ENCODE measurements around the gene URB2.
"Not testable (repeated sequence)": the region's sequence is repeated elsewhere in the genome, so short reads cannot be mapped to it uniquely, and the experiment has no call there.

The URB2 gene

DNA sequence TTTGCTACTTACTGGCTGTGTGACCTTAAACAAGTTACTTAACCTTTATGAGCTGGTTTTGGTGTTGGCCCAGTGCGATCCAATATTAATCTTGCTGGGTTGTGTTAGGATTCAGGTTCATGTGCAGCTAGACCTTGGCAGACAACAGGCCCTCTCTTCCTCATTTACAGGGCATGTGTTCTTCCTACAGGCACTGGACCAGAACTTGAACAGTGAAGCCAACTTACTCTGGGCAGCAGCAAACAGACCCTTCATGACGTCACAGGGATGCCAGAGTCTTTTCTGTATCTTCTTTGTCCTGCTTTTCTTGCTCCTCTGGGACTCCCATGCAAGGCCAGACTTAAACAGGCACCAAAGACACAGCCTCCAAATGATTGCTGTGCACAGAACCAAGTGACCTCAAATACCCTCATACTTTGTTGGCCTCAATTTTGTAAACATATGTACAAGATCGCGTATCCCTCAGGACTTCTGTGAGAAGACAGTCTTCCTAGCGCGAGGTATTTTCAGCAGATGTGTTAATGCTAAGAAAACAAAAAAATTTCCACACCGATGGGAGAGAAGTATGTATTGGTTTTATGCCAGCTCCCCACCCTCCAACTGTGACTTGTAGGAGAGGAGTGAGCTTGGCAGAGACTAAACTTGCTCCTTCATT, 73.7 kb downstream of the URB2 start:
- no peak for DNase-seq
- Mint-ChIP-seq H3K36me3 (ENCODE audit: low read depth) (no peaks in the 10 kb centered on the region), H3K27ac (no peak overlapping the region), H3K9me3 (peaks cover 6% of the 10 kb centered on the region), H3K27me3 (ENCODE audit: low read depth, poor library complexity) (peaks cover 3% of the 10 kb centered on the region), H3K4me1 (peaks cover 5% of the 10 kb centered on the region), H3K4me3 (no peak overlapping the region)
- TF ChIP-seq, protein P1, sequence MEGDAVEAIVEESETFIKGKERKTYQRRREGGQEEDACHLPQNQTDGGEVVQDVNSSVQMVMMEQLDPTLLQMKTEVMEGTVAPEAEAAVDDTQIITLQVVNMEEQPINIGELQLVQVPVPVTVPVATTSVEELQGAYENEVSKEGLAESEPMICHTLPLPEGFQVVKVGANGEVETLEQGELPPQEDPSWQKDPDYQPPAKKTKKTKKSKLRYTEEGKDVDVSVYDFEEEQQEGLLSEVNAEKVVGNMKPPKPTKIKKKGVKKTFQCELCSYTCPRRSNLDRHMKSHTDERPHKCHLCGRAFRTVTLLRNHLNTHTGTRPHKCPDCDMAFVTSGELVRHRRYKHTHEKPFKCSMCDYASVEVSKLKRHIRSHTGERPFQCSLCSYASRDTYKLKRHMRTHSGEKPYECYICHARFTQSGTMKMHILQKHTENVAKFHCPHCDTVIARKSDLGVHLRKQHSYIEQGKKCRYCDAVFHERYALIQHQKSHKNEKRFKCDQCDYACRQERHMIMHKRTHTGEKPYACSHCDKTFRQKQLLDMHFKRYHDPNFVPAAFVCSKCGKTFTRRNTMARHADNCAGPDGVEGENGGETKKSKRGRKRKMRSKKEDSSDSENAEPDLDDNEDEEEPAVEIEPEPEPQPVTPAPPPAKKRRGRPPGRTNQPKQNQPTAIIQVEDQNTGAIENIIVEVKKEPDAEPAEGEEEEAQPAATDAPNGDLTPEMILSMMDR (IDR thresholded peaks at IDR 0.05), result no peak

DNA sequence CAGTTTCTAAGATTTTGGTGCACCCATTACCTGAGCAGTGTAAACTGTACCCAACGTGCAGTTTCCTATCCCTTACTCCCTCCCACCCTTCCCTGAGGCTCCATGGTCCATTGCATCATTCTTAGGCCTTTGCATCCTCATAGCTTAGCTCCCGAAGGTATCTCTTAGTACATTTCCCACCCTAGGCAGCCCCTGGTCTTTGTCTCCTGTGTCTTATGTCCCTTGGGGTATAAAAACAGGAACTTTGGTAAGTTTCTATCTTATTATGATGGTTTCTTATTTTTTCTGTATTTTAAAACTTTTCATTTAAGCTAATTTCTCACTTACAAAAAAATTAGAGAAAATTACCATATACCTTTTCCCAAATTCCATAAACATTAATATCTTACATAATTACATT, 78.1 kb downstream of the URB2 start:
- Mint-ChIP-seq H3K27me3 (ENCODE audit: low read depth, poor library complexity) (no peaks in the 10 kb centered on the region), H3K9me3 (peaks cover 34% of the 10 kb centered on the region), H3K36me3 (ENCODE audit: low read depth) (peaks cover 7% of the 10 kb centered on the region), H3K4me1 (no peaks in the 10 kb centered on the region), H3K4me3 (no peak overlapping the region), H3K27ac (no peak overlapping the region)
- TF ChIP-seq, protein P1 (IDR thresholded peaks at IDR 0.05), result no peak
- no peak for DNase-seq

DNA sequence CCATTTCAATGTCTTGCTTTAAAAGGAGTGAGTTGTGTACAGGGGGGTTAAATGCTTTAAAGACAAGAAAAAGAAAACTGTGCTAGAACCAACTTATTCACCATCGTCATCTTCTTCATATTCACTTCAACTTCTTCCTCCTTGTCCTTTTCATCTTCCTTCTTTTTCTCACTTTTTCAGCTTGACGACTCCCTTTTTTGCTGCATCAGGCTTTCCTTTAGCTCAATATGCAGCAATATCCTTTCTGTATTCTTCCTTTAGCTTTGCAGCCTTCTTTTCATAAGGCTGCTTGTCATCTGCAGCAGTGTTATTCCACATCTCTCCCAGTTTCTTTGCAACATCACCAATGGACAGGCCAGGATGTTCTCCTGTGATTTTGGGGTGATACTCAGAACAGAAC, 79.1 kb downstream of the URB2 start:
- DNase-seq; H3K4me1 Mint-ChIP-seq; H3K4me3 Mint-ChIP-seq; H3K27me3 Mint-ChIP-seq (ENCODE audit: low read depth, poor library complexity); H3K27ac Mint-ChIP-seq; H3K36me3 Mint-ChIP-seq (ENCODE audit: low read depth): not testable (repeated sequence)
- peaks cover 36% of the 10 kb centered on the region for H3K9me3 Mint-ChIP-seq

DNA sequence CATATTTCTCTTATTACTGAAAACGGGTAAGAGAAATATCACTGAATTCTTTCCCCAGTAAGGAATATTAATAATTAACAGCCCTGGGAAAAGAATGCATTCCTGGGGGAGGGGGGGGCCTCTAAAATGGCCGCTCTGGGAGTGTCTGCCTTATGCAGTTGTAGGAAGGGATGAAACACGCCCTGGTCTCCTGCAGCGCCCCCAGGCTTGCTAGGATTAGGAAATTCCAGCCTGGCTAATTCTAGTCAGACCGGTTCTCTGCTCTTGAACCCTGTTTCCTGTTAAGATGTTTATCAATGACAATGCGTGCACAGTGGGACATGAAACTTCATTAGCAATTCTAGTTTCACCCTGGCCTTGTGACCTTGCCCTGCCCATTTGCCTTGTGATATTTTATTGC, 81.1 kb downstream of the URB2 start:
- H3K27me3 Mint-ChIP-seq (ENCODE audit: low read depth, poor library complexity); H3K4me3 Mint-ChIP-seq; DNase-seq; H3K36me3 Mint-ChIP-seq (ENCODE audit: low read depth); H3K4me1 Mint-ChIP-seq; H3K27ac Mint-ChIP-seq: not testable (repeated sequence)
- H3K9me3 Mint-ChIP-seq, result peaks cover 30% of the 10 kb centered on the region

DNA sequence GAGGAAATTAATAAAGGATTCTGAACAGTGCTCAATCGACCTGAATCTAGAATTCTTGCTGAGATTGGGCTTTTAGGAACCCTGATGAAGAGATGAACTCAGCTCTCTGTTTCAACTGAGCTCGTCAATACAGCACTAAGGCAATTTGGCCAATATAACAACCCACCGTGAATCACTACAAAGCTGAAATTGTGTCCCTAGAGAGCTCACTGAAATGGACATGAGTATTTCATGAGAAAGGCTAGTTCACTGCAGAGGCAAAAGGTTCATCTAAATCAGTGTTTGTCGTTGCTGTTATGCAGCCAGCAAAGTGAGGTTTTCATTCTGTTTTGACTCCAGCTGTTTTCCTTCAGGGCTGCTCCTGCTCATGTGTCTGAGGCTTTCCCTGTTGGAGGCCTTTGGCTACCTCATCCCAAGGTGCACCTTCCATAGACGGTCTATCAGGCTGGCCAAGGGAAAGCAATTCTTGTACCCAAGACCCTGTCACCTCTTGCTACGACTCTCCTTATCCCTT, 83.5 kb downstream of the URB2 start:
- DNase-seq, result no peak
- TF ChIP-seq, protein P1 (IDR thresholded peaks at IDR 0.05), result no peak
- peaks cover 3% of the 10 kb centered on the region for H3K27me3 Mint-ChIP-seq (ENCODE audit: low read depth, poor library complexity)
- H3K4me3 Mint-ChIP-seq, result no peak overlapping the region
- H3K36me3 Mint-ChIP-seq (ENCODE audit: low read depth), result peaks cover 7% of the 10 kb centered on the region
- peaks cover 30% of the 10 kb centered on the region for H3K9me3 Mint-ChIP-seq
- no peak overlapping the region for H3K27ac Mint-ChIP-seq
- peaks cover 5% of the 10 kb centered on the region for H3K4me1 Mint-ChIP-seq

Data from nephron progenitor cell (in vitro differentiated cells).